Limb (tissue), 2 donors: ENCODE data around the gene ANKRD24.
A peak's percentile ranks its signal among the peaks of the same experiment; 100 is the strongest.
"Not testable (repeated sequence)": the region's sequence is repeated elsewhere in the genome, so short reads cannot be mapped to it uniquely, and the experiment has no call there.

Source experiments
- DNase-seq, 2 donors: peaks; one replicate each; pipeline ENCODE4 v3.0.0-alpha.2; 2016; ENCODE audit errors: extremely low spot score in 2 of 2

The ANKRD24 gene

GRCh38 chr19:4197625-4198466 is 15.4 kb downstream of the ANKRD24 start:
- peak in 1 of 2 donors; percentile 41 for DNase-seq

- DNase-seq = peak in 1 of 2 donors; percentile 49
Observed at GRCh38 chr19:4198467-4199126, 16.1 kb downstream of the ANKRD24 start.

DNA sequence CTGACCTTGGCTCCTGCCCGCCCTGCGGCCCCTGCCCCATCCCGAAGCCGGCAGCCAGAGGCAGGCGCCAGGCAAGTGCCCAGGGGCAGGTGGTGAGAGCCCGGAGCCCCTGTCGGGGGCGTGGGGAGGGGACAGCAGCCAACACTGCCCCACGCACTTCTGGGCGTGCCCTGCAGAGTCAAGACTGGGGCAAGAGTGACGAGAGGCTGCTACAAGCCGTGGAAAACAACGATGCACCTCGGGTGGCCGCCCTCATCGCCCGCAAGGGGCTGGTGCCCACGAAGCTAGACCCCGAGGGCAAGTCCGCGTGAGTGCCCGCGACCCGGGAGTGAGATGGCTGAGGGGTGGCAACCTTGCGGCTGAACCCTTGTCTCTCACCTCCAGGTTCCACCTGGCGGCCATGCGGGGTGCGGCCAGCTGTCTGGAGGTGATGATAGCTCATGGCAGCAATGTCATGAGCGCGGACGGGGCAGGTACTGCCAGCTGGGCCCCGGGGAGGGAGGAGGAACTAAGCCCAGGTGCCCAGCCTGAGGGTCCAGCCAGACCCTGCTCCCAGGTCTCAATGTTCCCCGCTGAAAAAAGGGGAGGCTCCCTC is 17.3 kb downstream of the ANKRD24 start:
- no peak for DNase-seq

GRCh38 chr19:4200940-4201542 is 18.6 kb downstream of the ANKRD24 start:
- no peak for DNase-seq

GRCh38 chr19:4201798-4202197 is 19.3 kb downstream of the ANKRD24 start:
- DNase-seq = no peak

DNA sequence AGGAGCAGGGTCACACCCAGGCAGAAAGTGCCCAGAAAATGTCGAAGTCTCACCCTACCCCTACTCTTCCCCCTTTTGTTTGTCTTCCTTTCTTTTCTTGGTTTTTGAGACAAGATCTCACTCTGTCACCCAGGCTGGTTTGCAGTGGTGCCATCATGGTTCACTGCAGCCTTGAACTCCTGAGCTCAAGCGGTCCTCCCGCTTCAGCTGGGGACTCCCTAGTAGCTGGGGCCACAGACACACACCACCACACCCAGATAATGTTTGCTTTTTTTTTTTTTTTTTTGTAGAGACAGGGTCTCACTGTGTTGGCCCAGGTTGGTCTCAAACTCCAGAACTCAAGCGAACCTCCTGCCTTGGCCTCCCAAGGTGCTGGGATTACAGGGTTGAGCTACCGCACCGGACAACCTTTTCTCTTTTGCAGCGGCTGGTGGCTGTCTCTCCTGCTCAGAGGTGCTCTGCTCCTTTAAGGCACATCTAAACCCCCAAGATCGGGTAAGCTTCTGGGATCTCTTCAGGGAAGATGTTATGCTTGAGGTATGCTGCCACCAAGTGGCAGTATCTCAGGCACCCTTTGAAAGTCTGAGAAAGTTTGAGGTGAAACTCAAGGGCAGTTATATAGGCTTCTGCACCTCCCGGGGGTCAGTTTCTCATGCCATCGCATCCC is 24.5 kb downstream of the ANKRD24 start:
- no peak for DNase-seq

- DNase-seq = no peak
Observed at GRCh38 chr19:4208385-4209094, 26.1 kb downstream of the ANKRD24 start.

- no peak for DNase-seq
Observed at GRCh38 chr19:4210166-4210731, 27.8 kb downstream of the ANKRD24 start.

DNA sequence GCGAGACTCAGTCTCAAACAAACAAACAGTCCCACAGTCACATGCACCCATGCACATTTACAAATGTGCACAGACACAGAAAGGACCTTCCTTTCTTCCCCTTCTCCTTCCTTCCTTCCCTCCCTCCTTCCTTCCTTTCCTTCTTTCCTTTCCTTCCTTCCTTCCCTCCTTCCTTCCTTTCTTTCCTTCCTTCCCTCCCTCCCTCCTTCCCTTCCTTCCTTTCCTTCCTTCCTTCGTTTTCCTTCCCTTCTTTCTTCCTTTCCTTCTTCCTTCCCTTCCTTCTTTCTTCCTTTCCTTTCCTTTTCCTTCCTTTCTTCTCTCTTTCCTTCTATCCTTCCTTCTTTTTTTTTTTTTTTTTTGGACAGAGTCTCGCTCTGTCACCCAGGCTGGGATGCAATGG is 30.6 kb downstream of the ANKRD24 start:
- no peak for DNase-seq

DNA sequence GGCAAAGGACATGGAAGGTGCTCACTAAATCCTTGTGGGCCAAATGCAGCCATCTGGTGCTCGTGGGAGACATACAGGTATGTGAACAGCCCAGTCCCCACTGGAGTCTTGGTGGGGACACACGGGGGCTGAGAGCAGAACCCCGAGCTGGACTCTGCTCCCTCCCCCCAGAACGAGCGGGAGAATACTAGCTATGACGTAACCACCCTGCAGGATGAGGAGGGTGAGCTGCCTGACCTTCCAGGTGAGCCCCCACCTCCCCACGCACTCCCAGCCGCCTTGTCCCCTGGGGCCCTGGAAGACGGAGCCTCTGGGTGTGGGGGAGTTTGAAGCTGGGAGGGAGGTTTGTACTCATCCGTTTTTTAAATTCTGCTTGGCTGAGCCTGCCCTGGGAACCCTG is 33.3 kb downstream of the ANKRD24 start:
- DNase-seq = no peak

DNA sequence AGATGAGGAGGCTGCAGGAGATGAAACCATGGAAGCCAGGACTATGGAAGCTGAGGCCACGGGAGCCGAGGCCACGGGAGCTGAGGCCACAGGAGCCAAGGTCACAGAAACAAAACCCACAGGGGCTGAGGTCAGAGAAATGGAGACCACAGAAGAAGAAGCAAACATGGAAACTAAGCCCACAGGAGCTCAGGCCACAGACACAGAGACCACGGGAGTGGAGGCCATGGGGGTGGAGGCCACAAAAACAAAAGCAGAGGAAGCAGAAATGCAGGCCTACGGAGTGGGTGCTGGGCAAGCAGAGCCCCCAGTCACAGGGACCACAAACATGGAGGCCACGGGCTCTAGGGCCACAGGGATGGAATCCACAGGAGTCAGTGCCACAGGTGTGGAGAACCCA is 34.4 kb downstream of the ANKRD24 start:
- no peak for DNase-seq

DNA sequence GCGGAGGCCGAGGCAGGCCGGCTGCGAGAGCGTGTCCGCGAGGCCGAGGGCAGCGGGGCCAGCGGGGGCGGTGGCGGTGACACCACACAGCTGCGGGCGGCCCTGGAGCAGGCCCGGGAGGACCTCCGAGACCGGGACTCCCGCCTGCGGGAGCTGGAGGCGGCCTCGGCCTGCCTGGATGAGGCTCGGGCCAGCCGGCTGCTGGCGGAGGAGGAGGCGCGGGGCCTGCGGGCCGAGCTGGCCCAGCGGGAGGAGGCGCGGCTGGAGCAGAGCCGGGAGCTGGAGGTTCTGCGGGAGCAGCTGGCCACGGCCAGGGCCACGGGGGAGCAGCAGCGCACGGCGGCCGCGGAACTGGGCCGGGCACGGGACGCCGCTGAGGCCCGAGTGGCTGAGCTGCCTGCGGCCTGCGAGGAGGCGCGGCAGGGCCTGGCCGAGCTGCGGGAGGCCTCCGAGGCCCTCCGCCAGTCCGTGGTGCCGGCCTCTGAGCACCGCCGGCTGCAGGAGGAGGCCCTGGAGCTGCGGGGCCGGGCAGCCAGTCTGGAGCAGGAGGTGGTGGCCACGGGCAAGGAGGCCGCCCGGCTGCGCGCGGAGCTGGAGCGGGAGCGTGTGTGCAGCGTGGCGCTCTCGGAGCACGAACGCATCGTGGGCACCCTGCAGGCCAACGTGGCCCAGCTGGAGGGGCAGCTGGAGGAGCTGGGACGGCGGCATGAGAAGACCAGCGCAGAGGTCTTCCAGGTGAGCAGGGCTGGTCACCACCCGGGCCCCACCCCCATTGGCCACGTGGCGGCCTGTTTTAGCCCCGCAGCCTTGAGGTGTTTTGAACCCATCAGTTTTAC is 35.2 kb downstream of the ANKRD24 start:
- no peak for DNase-seq

GRCh38 chr19:4218523-4218922 is 36.0 kb downstream of the ANKRD24 start:
- DNase-seq = not testable (repeated sequence)

DNA sequence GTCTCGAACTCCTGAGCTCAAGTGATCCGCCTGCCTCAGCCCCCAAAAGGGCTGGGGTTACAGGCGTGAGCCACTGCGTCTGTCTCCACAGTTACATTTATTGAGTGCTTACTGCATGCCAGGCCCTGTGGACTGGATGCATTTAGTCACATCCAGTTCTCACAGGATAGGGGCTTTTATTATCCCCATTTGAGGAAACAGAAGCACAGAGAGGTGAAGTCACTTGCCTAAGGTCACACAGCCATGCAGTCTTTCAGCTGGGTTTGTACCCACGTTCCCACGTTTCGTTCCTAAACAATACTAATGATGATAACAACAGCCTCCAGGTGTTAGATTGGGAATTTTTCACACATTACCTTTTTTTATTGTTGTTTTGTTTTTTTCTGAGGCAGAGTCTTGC is 37.7 kb downstream of the ANKRD24 start:
- DNase-seq = no peak

DNA sequence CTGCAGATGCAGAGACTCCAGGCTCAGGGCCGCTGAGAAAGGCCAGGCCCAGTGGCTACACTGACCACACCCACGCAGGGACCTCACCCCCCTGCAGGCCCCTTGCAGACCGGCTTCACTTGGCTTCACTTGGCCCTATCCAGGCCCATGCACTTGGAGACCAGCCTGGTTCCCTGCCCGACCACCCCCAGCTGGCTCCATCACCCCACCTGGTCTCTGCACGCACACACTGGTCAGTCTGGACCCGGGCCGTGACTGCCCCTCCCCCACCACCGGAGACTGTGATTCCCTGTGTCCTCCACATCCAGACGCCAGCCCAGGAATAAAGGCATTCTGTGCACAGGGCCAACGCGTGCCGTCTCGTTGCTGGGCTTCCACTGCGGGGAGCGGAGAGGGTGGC is 42.0 kb downstream of the ANKRD24 start:
- no peak for DNase-seq

GRCh38 chr19:4225885-4226284 is 43.4 kb downstream of the ANKRD24 start:
- no peak for DNase-seq

DNA sequence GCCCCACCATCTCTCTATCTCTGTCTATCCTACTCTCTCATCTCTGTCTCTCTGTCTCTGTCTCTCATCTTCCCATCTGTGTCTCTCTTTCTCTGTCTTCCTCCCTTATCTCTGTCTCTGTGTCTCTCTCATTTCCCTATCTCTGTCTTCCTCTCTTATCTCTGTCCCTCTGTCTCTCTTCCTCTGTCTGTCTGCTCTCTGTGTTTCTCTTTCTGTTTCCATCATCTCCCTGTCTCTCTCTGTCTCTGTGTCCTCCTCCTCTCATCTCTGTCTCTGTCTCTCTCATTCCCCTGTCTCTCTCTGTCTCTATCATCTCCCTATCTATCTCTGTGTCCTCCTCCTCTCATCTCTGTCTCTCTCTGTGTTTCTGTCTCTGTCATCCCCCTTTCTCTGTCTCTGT is 45.3 kb downstream of the ANKRD24 start:
- no peak for DNase-seq

- DNase-seq = no peak
Observed at GRCh38 chr19:4228765-4229178, 46.3 kb downstream of the ANKRD24 start.

GRCh38 chr19:4229179-4229931 is 46.9 kb downstream of the ANKRD24 start, which contains the start of gene EBI3:
Gene EBI3 (plus strand): TSS chr19:4229523. CDS start chr19:4229551, 28 bp downstream.
- DNase-seq = no peak
